GM12878 (cell line): Measurements from ENCODE around the gene DHPS. TPM values are rescaled to one million over a fixed set of nuclear protein-coding genes. Genes with fewer than 3 reads are reported as not detected.
A peak's percentile ranks its signal among the peaks of the same experiment; 100 is the strongest.

Source experiments
- ATF2 ChIP-seq: IDR thresholded peaks from 2 replicates; pipeline ENCODE4 v1.6.1; 2012; ENCODE audit warnings: low read length, inconsistent platforms
- CEBPB ChIP-seq, 2 experiments: fragments of 150-350 bp in 1 of 2; IDR thresholded peaks; 2 replicates each; pipeline ENCODE4 v1.6.1; 2012 to 2014; ENCODE audit warnings: low read depth in 2 of 2, low read length in 2 of 2, borderline replicate concordance in 1 of 2, inconsistent platforms in 1 of 2
- CREM ChIP-seq: IDR thresholded peaks from 2 replicates; pipeline ENCODE4 v1.6.1; 2014; ENCODE audit warnings: antibody characterized with exemption, low read depth
- GABPA ChIP-seq: IDR thresholded peaks from 2 replicates; pipeline ENCODE4 v1.6.1; 2014; ENCODE audit warnings: antibody characterized with exemption, low read depth, mild to moderate bottlenecking, inconsistent platforms
- IRF4 ChIP-seq: IDR thresholded peaks from 2 replicates; pipeline ENCODE4 v1.6.1; 2011; ENCODE audit warnings: low read depth, low read length
- KAT2A ChIP-seq: conservative IDR thresholded peaks from 2 replicates; pipeline ENCODE4 v1.6.1; 2011; ENCODE audit warnings: low read depth, low read length; ENCODE audit not compliant: control insufficient read depth
- MXI1 ChIP-seq: fragments of 150-350 bp; IDR thresholded peaks from 2 replicates; pipeline ENCODE4 v1.6.1; 2011; ENCODE audit warnings: low read depth, mild to moderate bottlenecking, inconsistent platforms, low read length, improper control_type of control experiment
- NFYA ChIP-seq: IDR thresholded peaks from 2 replicates; pipeline ENCODE4 v1.6.1; 2011; ENCODE audit warnings: low read depth, mild to moderate bottlenecking, low read length, improper control_type of control experiment, borderline replicate concordance
- PAX8 ChIP-seq: fragments of 450-650 bp; IDR thresholded peaks from 2 replicates; pipeline ENCODE4 v1.6.1; 2017; ENCODE audit warnings: mild to moderate bottlenecking, moderate library complexity
- PBX3 ChIP-seq: IDR thresholded peaks from 2 replicates; pipeline ENCODE4 v1.6.1; 2011; ENCODE audit warnings: mild to moderate bottlenecking, low read depth, low read length, moderate library complexity; ENCODE audit not compliant: insufficient replicate concordance
- POLR2AphosphoS5 ChIP-seq: IDR thresholded peaks from 2 replicates; pipeline ENCODE4 v1.6.1; 2011; ENCODE audit warnings: mild to moderate bottlenecking, low read length, inconsistent platforms
- TAF1 ChIP-seq: IDR thresholded peaks from 2 replicates; pipeline ENCODE4 v1.6.1; 2011; ENCODE audit warnings: mild to moderate bottlenecking, low read depth, low read length, borderline replicate concordance
- TCF3 ChIP-seq: IDR thresholded peaks from 2 replicates; pipeline ENCODE4 v1.6.1; 2012; ENCODE audit warnings: low read depth, mild to moderate bottlenecking, low read length, borderline replicate concordance; ENCODE audit not compliant: insufficient read depth
- USF2 ChIP-seq: IDR thresholded peaks from 2 replicates; pipeline ENCODE4 v1.6.1; 2011; ENCODE audit warnings: low read depth, low read length, improper control_type of control experiment, borderline replicate concordance
- ZBTB11 ChIP-seq: fragments of 450-650 bp; formaldehyde crosslinking; IDR thresholded peaks from 2 replicates; pipeline ENCODE4 v1.5.0; 2022; ENCODE audit warnings: mild to moderate bottlenecking, missing genetic modification characterization
- ZBTB40 ChIP-seq: fragments of 450-650 bp; IDR thresholded peaks from 2 replicates; pipeline ENCODE4 v1.6.1; 2016; ENCODE audit warnings: mild to moderate bottlenecking, moderate library complexity, borderline replicate concordance
- ZZZ3 ChIP-seq: IDR thresholded peaks from 2 replicates; pipeline ENCODE4 v1.6.1; 2011; ENCODE audit warnings: low read depth; ENCODE audit not compliant: control insufficient read depth, insufficient read length
- polyA plus RNA-seq, 11 experiments: library from polyadenylated mRNA; depleted of rRNA in 4 of 11; unstranded in 6 of 11; stranded (reverse) in 5 of 11; fragments of >200 nt; fragmentation: Nextera tagmentation in 4 of 11; fragmentation: Illumina TruSeq in 1 of 11; extraction: Ambion mirVana in 4 of 11; extraction: Trizol in 1 of 11; gene quantifications; 1 replicate in 1 of 11; 2 replicates in 10 of 11; pipeline versions ENCODE4 v1.2.1 to v1.2.3, GENCODE V29; 2011 to 2016; ENCODE audit warnings: inconsistent platforms in 2 of 11, missing spikeins in 2 of 11, low read depth in 1 of 11
- total RNA-seq, 4 experiments: library from RNA; depleted of rRNA in 3 of 4; stranded (reverse); fragments of >200 nt in 3 of 4; fragmentation: Illumina TruSeq in 1 of 4; extraction: Trizol in 1 of 4; gene quantifications; 2 replicates each; pipeline versions ENCODE4 v1.2.1 to v1.2.3, GENCODE V29; 2013 to 2021

DHPS gene
- total and polyA plus RNA-seq, 10 of the 15 experiments (the other 5 are each of a cell fraction or from before 2014, with no cell fraction given), result 36.4 to 104 (median 83.4) TPM

GRCh38 chr19:12669270-12670158 lies 12.2 kb downstream of the DHPS start (continued):
- TF ChIP-seq ZZZ3 (no peak), PBX3 (no peak), IRF4 (peak; percentile 17; the same call in 1 of the 2 replicates), PAX8 (no peak), TCF3 (no peak), CREM (peak; percentile 76), CEBPB (IDR thresholded peaks at IDR 0.05; ENCODE audit: borderline replicate concordance in 1 of 2, low read depth in 2 of 2, low read length in 2 of 2) (no peak), ZBTB11 (CRISPR knock-in tag) (peak; percentile 93), TAF1 (peak; percentile 24; the same call in 1 of the 2 replicates), ATF2 (peak; percentile 68), USF2 (no peak), ZBTB40 (peak; percentile 100), KAT2A (no peak), MXI1 (peak; percentile 82), GABPA (peak; percentile 100), NFYA (no peak), POLR2AphosphoS5 (peak; percentile 81; the same call in 1 of the 2 replicates)
